H9 (cell line): Measurements from ENCODE around the gene MYL2. TPM values are rescaled to one million over a fixed set of nuclear protein-coding genes. Genes with fewer than 3 reads are reported as not detected.

Experiments used
- DNase-seq: peaks from one replicate; pipeline ENCODE4 v3.0.0-alpha.2; 2017
- H2AFZ ChIP-seq: one replicate; pipeline ENCODE4 v1.6.1; 2013; ENCODE audit warnings: mild to moderate bottlenecking, low read length, control low read depth, moderate library complexity
- H2AK5ac ChIP-seq: 2 replicates; pipeline ENCODE4 v1.6.1; 2013; ENCODE audit warnings: low read length, control low read depth, mixed read lengths; ENCODE audit not compliant: insufficient read length
- H2BK120ac ChIP-seq: one replicate; pipeline ENCODE4 v1.6.1; 2013; ENCODE audit warnings: low read depth, mild to moderate bottlenecking, low read length, control low read depth, inconsistent platforms; ENCODE audit not compliant: poor library complexity, severe bottlenecking
- H2BK12ac ChIP-seq: 2 replicates; pipeline ENCODE4 v1.6.1; 2013; ENCODE audit warnings: low read length, control low read depth, mixed read lengths, low read depth; ENCODE audit not compliant: insufficient read length
- H2BK15ac ChIP-seq: 2 replicates; pipeline ENCODE4 v1.6.1; 2013; ENCODE audit warnings: low read depth, low read length, control low read depth
- H2BK20ac ChIP-seq: one replicate; pipeline ENCODE4 v1.6.1; 2013; ENCODE audit warnings: low read depth, mild to moderate bottlenecking, low read length, control low read depth, inconsistent platforms; ENCODE audit not compliant: poor library complexity, severe bottlenecking
- H2BK5ac ChIP-seq: 2 replicates; pipeline ENCODE4 v1.6.1; 2013; ENCODE audit warnings: low read length, control low read depth, mixed read lengths; ENCODE audit not compliant: insufficient read length
- H3K14ac ChIP-seq: 2 replicates; pipeline ENCODE4 v1.6.1; 2013; ENCODE audit warnings: low read length, control low read depth; ENCODE audit not compliant: insufficient read depth
- H3K18ac ChIP-seq: 2 replicates; pipeline ENCODE4 v1.6.1; 2013; ENCODE audit warnings: low read depth, mild to moderate bottlenecking, mixed read lengths, low read length, control low read depth; ENCODE audit not compliant: insufficient read length
- H3K23ac ChIP-seq: 2 replicates; pipeline ENCODE4 v1.6.1; 2013; ENCODE audit warnings: low read length, control low read depth, mixed read lengths, low read depth; ENCODE audit not compliant: insufficient read length
- H3K23me2 ChIP-seq: 2 replicates; pipeline ENCODE4 v1.6.1; 2013; ENCODE audit warnings: low read depth, mild to moderate bottlenecking, mixed read lengths, low read length, control low read depth; ENCODE audit not compliant: insufficient read length, poor library complexity, severe bottlenecking
- H3K27ac ChIP-seq: 2 replicates; pipeline ENCODE4 v1.5.1; 2013; ENCODE audit warnings: low read length, control low read depth, mixed read lengths, low read depth; ENCODE audit not compliant: insufficient read length
- H3K27me3 ChIP-seq: 2 replicates; pipeline ENCODE4 v1.6.1; 2013; ENCODE audit warnings: low read length, control low read depth, inconsistent platforms; ENCODE audit not compliant: insufficient read depth
- H3K4ac ChIP-seq: 2 replicates; pipeline ENCODE4 v1.6.1; 2013; ENCODE audit warnings: low read depth, mild to moderate bottlenecking, control low read depth, inconsistent platforms, low read length, moderate library complexity
- H3K4me1 ChIP-seq: 2 replicates; pipeline ENCODE4 v1.6.1; 2013; ENCODE audit warnings: low read length, control low read depth, inconsistent platforms; ENCODE audit not compliant: insufficient read depth
- H3K4me2 ChIP-seq: 2 replicates; pipeline ENCODE4 v1.6.1; 2013; ENCODE audit warnings: low read length, control low read depth, mixed read lengths; ENCODE audit not compliant: insufficient read length, insufficient read depth
- H3K56ac ChIP-seq: 2 replicates; pipeline ENCODE4 v1.6.1; 2013; ENCODE audit warnings: low read depth, mild to moderate bottlenecking, mixed read lengths, low read length, control low read depth; ENCODE audit not compliant: insufficient read length
- H3K79me1 ChIP-seq: 2 replicates; pipeline ENCODE4 v1.6.1; 2013; ENCODE audit warnings: low read depth, mild to moderate bottlenecking, moderate library complexity, low read length, control low read depth, inconsistent platforms; ENCODE audit not compliant: insufficient read depth, poor library complexity, severe bottlenecking
- H3K79me2 ChIP-seq: 2 replicates; pipeline ENCODE4 v1.6.1; 2013; ENCODE audit warnings: low read length, control low read depth, inconsistent platforms; ENCODE audit not compliant: insufficient read depth
- H3K9ac ChIP-seq: 2 replicates; pipeline ENCODE4 v1.6.1; 2013; ENCODE audit warnings: low read length, control low read depth, mixed read lengths; ENCODE audit not compliant: insufficient read length; ENCODE audit errors: extremely low read depth
- H3K9me3 ChIP-seq: one replicate; pipeline ENCODE4 v1.6.1; 2013; ENCODE audit warnings: low read depth, low read length, inconsistent platforms; ENCODE audit not compliant: control insufficient read depth
- H3T11ph ChIP-seq: one replicate; pipeline ENCODE4 v1.6.1; 2013; ENCODE audit warnings: mild to moderate bottlenecking, low read length, control low read depth, inconsistent platforms
- H4K20me1 ChIP-seq: one replicate; pipeline ENCODE4 v1.6.1; 2013; ENCODE audit not compliant: control insufficient read depth, insufficient read length, insufficient read depth
- H4K5ac ChIP-seq: 2 replicates; pipeline ENCODE4 v1.6.1; 2013; ENCODE audit warnings: low read depth, mild to moderate bottlenecking, mixed read lengths, low read length, control low read depth; ENCODE audit not compliant: insufficient read length
- H4K8ac ChIP-seq: replicated peaks from 2 replicates; pipeline ENCODE4 v1.6.1; 2013; ENCODE audit warnings: low read length, control low read depth, mixed read lengths, low read depth; ENCODE audit not compliant: insufficient read length
- H4K91ac ChIP-seq: 2 replicates; pipeline ENCODE4 v1.6.1; 2013; ENCODE audit warnings: low read depth, mild to moderate bottlenecking, moderate library complexity, mixed read lengths, low read length, control low read depth; ENCODE audit not compliant: insufficient read length
- H3K27ac Mint-ChIP-seq, 3 experiments: 2 replicates in 2 of 3; 3 replicates in 1 of 3; pipeline ENCODE4 v1.8.0; 2020 to 2021; ENCODE audit warnings: mixed read lengths in 3 of 3, mild to moderate bottlenecking in 1 of 3, moderate library complexity in 1 of 3
- H3K27me3 Mint-ChIP-seq: 2 replicates; pipeline ENCODE4 v1.8.0; 2021; ENCODE audit warnings: low read depth, mild to moderate bottlenecking, moderate library complexity, mixed read lengths
- H3K36me3 Mint-ChIP-seq, 3 experiments: 2 replicates in 2 of 3; 3 replicates in 1 of 3; pipeline ENCODE4 v1.8.0; 2020 to 2021; ENCODE audit warnings: low read depth in 3 of 3, mixed read lengths in 3 of 3; ENCODE audit not compliant: insufficient read depth in 1 of 3
- H3K4me1 Mint-ChIP-seq, 2 experiments: 2 replicates each; pipeline ENCODE4 v1.8.0; 2020; ENCODE audit warnings: mixed read lengths in 2 of 2
- H3K4me3 Mint-ChIP-seq, 2 experiments: 2 replicates in 1 of 2; 3 replicates in 1 of 2; pipeline ENCODE4 v1.8.0; 2020 to 2021; ENCODE audit warnings: mild to moderate bottlenecking in 2 of 2, mixed read lengths in 2 of 2, moderate library complexity in 1 of 2
- H3K9me3 Mint-ChIP-seq, 2 experiments: 2 replicates in 1 of 2; 3 replicates in 1 of 2; pipeline ENCODE4 v1.8.0; 2020; ENCODE audit warnings: mild to moderate bottlenecking in 2 of 2, mixed read lengths in 2 of 2, moderate library complexity in 1 of 2
- WGBS: extraction: QIAGEN DNeasy Blood & Tissue Kit; methylation state at CpG from one replicate; pipeline ENCODE4 v1.1.7; 2013; ENCODE audit warnings: missing lambda C conversion rate, low lambda C conversion rate, mixed read lengths; ENCODE audit not compliant: insufficient read length; ENCODE audit errors: extremely low coverage; 5-methylcytosine and 5-hydroxymethylcytosine counted together
- total RNA-seq: library from RNA; stranded (reverse); gene quantifications from 2 replicates; pipeline ENCODE4 v1.2.1, GENCODE V29; 2021
- TF ChIP-seq, protein P1 (sequence below): fragments of 200-600 bp; sonication (generic); conservative IDR thresholded peaks from 3 replicates; pipeline ENCODE4 v1.8.0; 2021; ENCODE audit warnings: antibody characterized with exemption, mild to moderate bottlenecking

MYL2 gene
- total RNA-seq, 1 experiment from 2014 or later: not detected

DNA sequence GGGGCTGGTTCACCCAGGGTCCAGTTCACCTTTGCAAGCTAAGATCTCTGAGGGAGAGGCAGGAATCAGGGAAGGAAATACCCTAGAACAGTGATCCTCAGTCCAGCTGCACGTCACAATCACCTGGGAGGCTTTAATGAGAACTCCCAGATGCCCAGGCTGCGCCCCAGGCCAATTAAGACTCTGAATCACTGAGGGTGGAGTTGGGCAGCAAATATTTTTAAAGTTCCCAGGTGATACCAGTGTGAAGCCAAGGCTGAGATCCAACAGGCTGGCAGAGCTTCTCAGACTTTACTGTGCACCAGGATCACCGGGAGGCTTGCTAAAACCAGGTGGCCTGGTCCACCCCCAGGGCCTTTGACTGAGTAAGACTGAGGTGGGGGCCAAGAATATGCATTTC, 23.8 kb downstream of the MYL2 start:
- Histone ChIP-seq H3T11ph (no peak overlapping the region), H3K9ac (no peak overlapping the region), H3K4ac (no peak overlapping the region), H3K18ac (no peak overlapping the region), H3K14ac (0 out of 2 replicates have a peak overlapping the region, but pooled peaks have one; percentile 21), H2BK20ac (no peak overlapping the region), H3K9me3 (no peaks in the 10 kb centered on the region), H3K4me1 (no peaks in the 10 kb centered on the region), H3K79me1 (no peaks in the 10 kb centered on the region), H3K27me3 (no peaks in the 10 kb centered on the region), H3K23ac (no peak overlapping the region), H2BK15ac (no peak overlapping the region), H2BK120ac (no peak overlapping the region), H3K23me2 (no peaks in the 10 kb centered on the region), H4K91ac (no peak overlapping the region), H3K4me2 (no peak overlapping the region), H4K5ac (no peak overlapping the region), H2BK5ac (no peak overlapping the region), H3K79me2 (no peaks in the 10 kb centered on the region), H4K8ac (no peak overlapping the region), H2BK12ac (no peak overlapping the region), H2AFZ (no peak overlapping the region), H3K56ac (no peak overlapping the region), H2AK5ac (no peak overlapping the region), H3K27ac (no peak overlapping the region), H4K20me1 (no peaks in the 10 kb centered on the region)
- Mint-ChIP-seq H3K36me3 (no peaks in the 10 kb centered on the region), H3K27ac (no peak overlapping the region), H3K4me1 (peaks cover 21 to 29% of the 10 kb centered on the region in 2 experiments), H3K9me3 (no peaks in the 10 kb centered on the region), H3K4me3 (no peak overlapping the region), H3K27me3 (peaks cover 3% of the 10 kb centered on the region)
- WGBS: no CpG with 5 or more reads among the region's 3 CpGs
- DNase-seq: no peak
- TF ChIP-seq, protein P1, sequence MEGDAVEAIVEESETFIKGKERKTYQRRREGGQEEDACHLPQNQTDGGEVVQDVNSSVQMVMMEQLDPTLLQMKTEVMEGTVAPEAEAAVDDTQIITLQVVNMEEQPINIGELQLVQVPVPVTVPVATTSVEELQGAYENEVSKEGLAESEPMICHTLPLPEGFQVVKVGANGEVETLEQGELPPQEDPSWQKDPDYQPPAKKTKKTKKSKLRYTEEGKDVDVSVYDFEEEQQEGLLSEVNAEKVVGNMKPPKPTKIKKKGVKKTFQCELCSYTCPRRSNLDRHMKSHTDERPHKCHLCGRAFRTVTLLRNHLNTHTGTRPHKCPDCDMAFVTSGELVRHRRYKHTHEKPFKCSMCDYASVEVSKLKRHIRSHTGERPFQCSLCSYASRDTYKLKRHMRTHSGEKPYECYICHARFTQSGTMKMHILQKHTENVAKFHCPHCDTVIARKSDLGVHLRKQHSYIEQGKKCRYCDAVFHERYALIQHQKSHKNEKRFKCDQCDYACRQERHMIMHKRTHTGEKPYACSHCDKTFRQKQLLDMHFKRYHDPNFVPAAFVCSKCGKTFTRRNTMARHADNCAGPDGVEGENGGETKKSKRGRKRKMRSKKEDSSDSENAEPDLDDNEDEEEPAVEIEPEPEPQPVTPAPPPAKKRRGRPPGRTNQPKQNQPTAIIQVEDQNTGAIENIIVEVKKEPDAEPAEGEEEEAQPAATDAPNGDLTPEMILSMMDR: no peak
